AG04449 (cell line): ENCODE measurements around the gene FGF1.
A peak's percentile ranks its signal among the peaks of the same experiment; 100 is the strongest.

Experiments used
- CTCF ChIA-PET: fragments of 350-600 bp; formaldehyde crosslinking; extraction: SDS; loops from one replicate; lab custom pipeline; 2021; ENCODE audit warnings: antibody characterized with exemption; lab: Yijun Ruan, JAX
- POLR2A ChIA-PET: fragments of 400-600, 350-600 bp; formaldehyde crosslinking; extraction: SDS; loops from one replicate; lab custom pipeline; 2020; ENCODE audit warnings: antibody characterized with exemption, inconsistent platforms; lab: Yijun Ruan, JAX
- DNase-seq: peaks from one replicate; pipeline ENCODE4 v3.0.0-alpha.2; 2010; ENCODE audit warnings: low read depth, low spot score
- H3K4me3 ChIP-seq: 2 replicates; pipeline ENCODE4 v1.5.1; 2011; ENCODE audit warnings: low read depth, mild to moderate bottlenecking, control low read depth, low read length
- TF ChIP-seq, protein P1 (sequence below): IDR thresholded peaks from one replicate; pipeline ENCODE4 v1.5.1; 2011; ENCODE audit warnings: mild to moderate bottlenecking, moderate library complexity, low read length, control low read depth, inconsistent platforms; ENCODE audit not compliant: insufficient read depth; ENCODE audit errors: missing control alignments

Gene FGF1

DNA sequence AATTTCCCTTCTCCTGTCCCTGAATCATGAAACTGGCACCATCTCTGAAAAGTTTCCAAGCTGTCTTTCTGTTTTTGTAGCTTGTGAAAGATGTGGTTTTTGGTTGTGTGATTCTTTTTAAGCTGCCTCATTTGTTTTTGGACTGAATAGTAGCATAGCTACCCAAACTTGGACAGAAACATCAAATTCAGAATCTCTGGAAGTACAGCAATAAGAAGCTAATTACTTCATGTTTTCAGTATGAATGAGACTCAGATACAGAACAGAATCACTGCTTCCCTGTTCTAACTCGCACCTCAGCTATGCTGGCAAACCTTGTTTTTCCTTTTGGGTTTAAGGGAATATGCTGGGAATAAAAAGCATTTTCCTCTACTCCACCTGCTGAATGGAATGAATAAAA, 101.0 kb downstream of the FGF1 start:
- TF ChIP-seq, protein P1, sequence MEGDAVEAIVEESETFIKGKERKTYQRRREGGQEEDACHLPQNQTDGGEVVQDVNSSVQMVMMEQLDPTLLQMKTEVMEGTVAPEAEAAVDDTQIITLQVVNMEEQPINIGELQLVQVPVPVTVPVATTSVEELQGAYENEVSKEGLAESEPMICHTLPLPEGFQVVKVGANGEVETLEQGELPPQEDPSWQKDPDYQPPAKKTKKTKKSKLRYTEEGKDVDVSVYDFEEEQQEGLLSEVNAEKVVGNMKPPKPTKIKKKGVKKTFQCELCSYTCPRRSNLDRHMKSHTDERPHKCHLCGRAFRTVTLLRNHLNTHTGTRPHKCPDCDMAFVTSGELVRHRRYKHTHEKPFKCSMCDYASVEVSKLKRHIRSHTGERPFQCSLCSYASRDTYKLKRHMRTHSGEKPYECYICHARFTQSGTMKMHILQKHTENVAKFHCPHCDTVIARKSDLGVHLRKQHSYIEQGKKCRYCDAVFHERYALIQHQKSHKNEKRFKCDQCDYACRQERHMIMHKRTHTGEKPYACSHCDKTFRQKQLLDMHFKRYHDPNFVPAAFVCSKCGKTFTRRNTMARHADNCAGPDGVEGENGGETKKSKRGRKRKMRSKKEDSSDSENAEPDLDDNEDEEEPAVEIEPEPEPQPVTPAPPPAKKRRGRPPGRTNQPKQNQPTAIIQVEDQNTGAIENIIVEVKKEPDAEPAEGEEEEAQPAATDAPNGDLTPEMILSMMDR = no peak
- peak; percentile 42 for DNase-seq
- H3K4me3 ChIP-seq = no peak overlapping the region
- ChIA-PET CTCF (interaction anchor here (0.7 to 3.6 kb wide), 16 partner anchors 9 to 397 kb away, joined by 3 to 30 read pairs (median 4); no protein-coding TSS in a partner anchor), POLR2A (no interaction called here)

GRCh38 chr5:142578161-142578830, 107.6 kb downstream of the FGF1 start:
- TF ChIP-seq, protein P1 = no peak
- DNase-seq = no peak
- POLR2A ChIA-PET = no interaction called here
- CTCF ChIA-PET = interaction anchor here (1.0 kb wide), 1 partner anchor 8 kb away, joined by 4 read pairs; no protein-coding TSS in a partner anchor
- no peak overlapping the region for H3K4me3 ChIP-seq

- TF ChIP-seq, protein P1 = no peak
- POLR2A ChIA-PET = no interaction called here
- no peak for DNase-seq
- CTCF ChIA-PET = interaction anchor here (0.7 to 1.9 kb wide), 4 partner anchors 10 to 424 kb away, joined by 3 to 11 read pairs (median 4); no protein-coding TSS in a partner anchor
- H3K4me3 ChIP-seq = no peak overlapping the region
Observed at GRCh38 chr5:142576804-142577203, 109.1 kb downstream of the FGF1 start.

- H3K4me3 ChIP-seq = no peak overlapping the region
- POLR2A ChIA-PET = no interaction called here
- TF ChIP-seq, protein P1 = no peak
- CTCF ChIA-PET = interaction anchor here (0.7 to 1.9 kb wide), 3 partner anchors 11 to 79 kb away, joined by 3 to 11 read pairs (median 3); no protein-coding TSS in a partner anchor
- DNase-seq = no peak
Observed at GRCh38 chr5:142576303-142576702, 109.6 kb downstream of the FGF1 start.

DNA sequence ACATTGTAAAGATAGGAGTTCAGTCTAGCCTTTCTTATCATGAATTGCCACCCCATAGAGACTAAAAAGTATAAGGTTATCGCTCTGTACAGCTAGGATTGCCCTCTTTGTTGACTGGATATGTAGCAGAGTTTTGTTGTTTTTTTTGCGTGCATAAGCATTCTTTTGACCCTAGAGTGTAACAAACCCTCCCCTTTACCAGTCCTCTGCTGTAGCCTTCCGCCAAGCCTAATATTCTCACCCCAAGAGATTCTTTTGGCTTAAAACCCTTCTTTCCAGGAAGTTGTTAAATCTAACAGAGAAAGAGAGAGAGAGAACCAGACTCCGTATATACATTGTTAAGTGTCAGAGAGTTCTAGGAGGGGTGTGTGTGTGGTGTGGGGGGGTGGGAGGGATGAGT, 113.9 kb downstream of the FGF1 start:
- TF ChIP-seq, protein P1 = no peak
- DNase-seq = no peak
- CTCF ChIA-PET = interaction anchor here (1.0 to 2.0 kb wide), 6 partner anchors 11 to 317 kb away, joined by 3 to 6 read pairs (median 3); no protein-coding TSS in a partner anchor
- no peak overlapping the region for H3K4me3 ChIP-seq
- POLR2A ChIA-PET = no interaction called here

GRCh38 chr5:142571371-142571770, 114.5 kb downstream of the FGF1 start:
- CTCF ChIA-PET = interaction anchor here (1.0 to 2.0 kb wide), 6 partner anchors 12 to 318 kb away, joined by 3 to 6 read pairs (median 3); no protein-coding TSS in a partner anchor
- H3K4me3 ChIP-seq = no peak overlapping the region
- DNase-seq = no peak
- POLR2A ChIA-PET = no interaction called here
- TF ChIP-seq, protein P1 = no peak
